HCT116 (cell line): ENCODE data around the gene NT5C2. TPM values are rescaled to one million over a fixed set of nuclear protein-coding genes. Genes with fewer than 3 reads are reported as not detected.
"Not testable (repeated sequence)": the region's sequence is repeated elsewhere in the genome, so short reads cannot be mapped to it uniquely, and the experiment has no call there.

ENCODE experiments used
- ATAC-seq: fragments of 200-7000 bp; cut with Tn5 transposase; 2 replicates; pipeline ENCODE4 v1.9.1; 2020; ENCODE audit warnings: mild to moderate bottlenecking, moderate library complexity
- BruUV-seq: library from RNA; stranded (reverse); fragments of 400-500 nt; replicated peaks from 2 replicates; lab custom pipeline; 2021; lab: Mats Ljungman, UMichigan
- CTCF ChIA-PET: fragments of 300-600 bp; sonication (Branson Sonifier 250); formaldehyde crosslinking; loops from one replicate; lab custom pipeline; 2021; ENCODE audit warnings: antibody characterized with exemption; lab: Charles Lee
- POLR2A ChIA-PET: fragments of 300-600, 350-600 bp; sonication (Branson Sonifier 250); formaldehyde crosslinking; loops from one replicate; lab custom pipeline; 2021; ENCODE audit warnings: antibody characterized with exemption; lab: Charles Lee
- RAD21 ChIA-PET, 2 experiments: fragments of 300-600 bp; sonication (Branson Sonifier 250); formaldehyde crosslinking; loops; one replicate each; lab custom pipeline; 2023; ENCODE audit warnings: low total read pairs in 2 of 2; ENCODE audit not compliant: uncharacterized antibody in 2 of 2, unreplicated experiment in 2 of 2, low non-redundant PET in 1 of 2; lab: Charles Lee
- DNase-seq: peaks from one replicate; pipeline ENCODE4 v3.0.0-alpha.2; 2010; ENCODE audit warnings: low read depth, low spot score
- H2AFZ ChIP-seq: fragments of 200-600 bp; shearing (Covaris generic), sonication (generic); 2 replicates; pipeline ENCODE4 v1.6.1; 2017; ENCODE audit warnings: low read depth, mixed run types, mixed read lengths, antibody characterized with exemption, low read length; ENCODE audit not compliant: poor library complexity, severe bottlenecking
- H3K27ac ChIP-seq: 2 replicates; pipeline ENCODE4 v1.5.1; 2012; ENCODE audit warnings: low read depth, low read length
- H3K27me3 ChIP-seq: fragments of 200-600 bp; sonication (generic); 2 replicates; pipeline ENCODE4 v1.6.1; 2016; ENCODE audit warnings: mixed run types, low read length, mixed read lengths; ENCODE audit not compliant: insufficient read depth
- H3K36me3 ChIP-seq, 2 experiments: fragments of 200-500 bp in 1 of 2; fragments of 200-600 bp in 1 of 2; sonication (Bioruptor generic) in 1 of 2; sonication (generic) in 1 of 2; 2 replicates each; pipeline versions ENCODE4 v1.5.1 to v1.6.1; 2014 to 2016; ENCODE audit warnings: low read length in 2 of 2, inconsistent platforms in 1 of 2, mixed read lengths in 1 of 2, mixed run types in 1 of 2; ENCODE audit not compliant: insufficient read depth in 2 of 2, control insufficient read depth in 1 of 2
- H3K4me1 ChIP-seq, 2 experiments: fragments of 200-600 bp in 1 of 2; sonication (generic) in 1 of 2; 2 replicates each; pipeline versions ENCODE4 v1.5.1 to v1.6.1; 2012 to 2017; ENCODE audit warnings: low read length in 2 of 2, inconsistent platforms in 1 of 2, mild to moderate bottlenecking in 1 of 2, mixed read lengths in 1 of 2, mixed run types in 1 of 2, moderate library complexity in 1 of 2; ENCODE audit not compliant: insufficient read depth in 2 of 2, control insufficient read depth in 1 of 2
- H3K4me2 ChIP-seq: fragments of 200-600 bp; sonication (generic); 2 replicates; pipeline ENCODE4 v1.6.1; 2017; ENCODE audit warnings: mixed run types, low read length, mixed read lengths
- H3K4me3 ChIP-seq, 2 experiments: fragments of 200-600 bp in 1 of 2; sonication (generic) in 1 of 2; replicated peaks in 1 of 2; 2 replicates each; pipeline ENCODE4 v1.5.1; 2011 to 2016; ENCODE audit warnings: low read length in 2 of 2, control low read depth in 1 of 2, low read depth in 1 of 2, mild to moderate bottlenecking in 1 of 2, mixed read lengths in 1 of 2, mixed run types in 1 of 2
- H3K79me2 ChIP-seq: fragments of 200-600 bp; sonication (generic); 2 replicates; pipeline ENCODE4 v1.6.1; 2017; ENCODE audit warnings: mild to moderate bottlenecking, mixed run types, low read length, moderate library complexity, mixed read lengths; ENCODE audit not compliant: insufficient read depth
- H3K9ac ChIP-seq: fragments of 200-600 bp; sonication (generic); 2 replicates; pipeline ENCODE4 v1.6.1; 2016; ENCODE audit warnings: low read length, mixed read lengths
- H3K9me2 ChIP-seq: fragments of 200-600 bp; sonication (generic), shearing (Covaris generic); 2 replicates; pipeline ENCODE4 v1.6.1; 2017; ENCODE audit warnings: mixed run types, mild to moderate bottlenecking, moderate library complexity; ENCODE audit not compliant: insufficient read depth
- H3K9me3 ChIP-seq, 2 experiments: fragments of 200-500 bp in 1 of 2; fragments of 200-600 bp in 1 of 2; sonication (Bioruptor generic) in 1 of 2; sonication (generic) in 1 of 2; 2 replicates each; pipeline ENCODE4 v1.6.1; 2014 to 2017; ENCODE audit warnings: low read length in 2 of 2, mixed read lengths in 2 of 2, inconsistent platforms in 1 of 2, low read depth in 1 of 2, mild to moderate bottlenecking in 1 of 2, mixed run types in 1 of 2, moderate library complexity in 1 of 2; ENCODE audit not compliant: control insufficient read depth in 1 of 2, insufficient read depth in 1 of 2
- H4K20me1 ChIP-seq: fragments of 200-600 bp; sonication (generic), shearing (Covaris generic); 2 replicates; pipeline ENCODE4 v1.6.1; 2017; ENCODE audit warnings: mixed run types, mild to moderate bottlenecking, moderate library complexity; ENCODE audit not compliant: insufficient read depth
- EGR1 ChIP-seq: IDR thresholded peaks from 2 replicates; pipeline ENCODE4 v1.6.1; 2012; ENCODE audit warnings: low read depth
- ELF1 ChIP-seq: IDR thresholded peaks from 2 replicates; pipeline ENCODE4 v1.6.1; 2012; ENCODE audit warnings: low read depth, borderline replicate concordance
- EZH2 ChIP-seq: fragments of 200-600 bp; sonication (generic); IDR thresholded peaks from 2 replicates; pipeline ENCODE4 v1.6.1; 2017; ENCODE audit warnings: antibody characterized with exemption, mixed run types
- POLR2A ChIP-seq: IDR thresholded peaks from 2 replicates; pipeline ENCODE4 v1.7.0; 2011; ENCODE audit warnings: borderline replicate concordance; ENCODE audit not compliant: insufficient read depth, insufficient read length; ENCODE audit errors: extremely low read depth
- POLR2AphosphoS5 ChIP-seq: IDR thresholded peaks from 2 replicates; pipeline ENCODE4 v1.6.1; 2011; ENCODE audit warnings: mild to moderate bottlenecking, low read depth, low read length, moderate library complexity
- RAD21 ChIP-seq: IDR thresholded peaks from 2 replicates; pipeline ENCODE4 v1.6.1; 2012; ENCODE audit warnings: low read depth, mild to moderate bottlenecking
- REST ChIP-seq: IDR thresholded peaks from 2 replicates; pipeline ENCODE4 v1.6.1; 2012; ENCODE audit warnings: low read depth
- SIN3A ChIP-seq: IDR thresholded peaks from 2 replicates; pipeline ENCODE4 v1.6.1; 2012; ENCODE audit warnings: low read depth
- ZFX ChIP-seq: fragments of 450-650 bp; IDR thresholded peaks from 2 replicates; pipeline ENCODE4 v1.6.1; 2017
- ZNF274 ChIP-seq: fragments of 200-500 bp; sonication (Bioruptor generic); IDR thresholded peaks from 2 replicates; pipeline ENCODE4 v1.6.1; 2014; ENCODE audit warnings: mild to moderate bottlenecking, low read depth, low read length, inconsistent platforms
- intact Hi-C: fragments of 100-400 bp; cut with micrococcal nuclease; formaldehyde crosslinking; loops from 2 replicates; pipeline ENCODE4 v1.10.0; 2022
- total RNA-seq: library from RNA; stranded (reverse); gene quantifications from one replicate; pipeline ENCODE4 v1.2.1, GENCODE V29; 2021; ENCODE audit not compliant: unreplicated experiment

The NT5C2 gene
- total RNA-seq, 1 experiment from 2014 or later: 63.0 TPM

- TF ChIP-seq ZNF274: no peak
- TF ChIP-seq SIN3A: no peak
- TF ChIP-seq ZFX: no peak
- TF ChIP-seq POLR2AphosphoS5: no peak
- TF ChIP-seq RAD21: no peak
- no peak for TF ChIP-seq REST
- no peak for TF ChIP-seq POLR2A
- no peak for TF ChIP-seq EGR1
- TF ChIP-seq ELF1: no peak
These were observed 48.0 kb downstream of the NT5C2 start (continued) for GRCh38 chr10:103145046-103145445.

- H3K36me3 ChIP-seq: no peaks in the 10 kb centered on the region
- H3K9me2 ChIP-seq: no peaks in the 10 kb centered on the region
- POLR2A ChIA-PET: no interaction called here
- no peaks in the 10 kb centered on the region for H3K9me3 ChIP-seq
- no peak overlapping the region for H3K4me2 ChIP-seq
- BruUV-seq: no TSS peak
- TF ChIP-seq EZH2: no peak
- intact Hi-C loops: no loop called here
- CTCF ChIA-PET: no interaction called here
- peaks cover 49% of the 10 kb centered on the region for H3K79me2 ChIP-seq
- no peak overlapping the region for H3K4me3 ChIP-seq
- H3K9ac ChIP-seq: no peak overlapping the region
- 0 out of 2 replicates have a peak, but pooled peaks cover 4% of the 10 kb centered on the region for H4K20me1 ChIP-seq
- H2AFZ ChIP-seq: no peak overlapping the region
- no peak for ATAC-seq
- no peak for DNase-seq
- RAD21 ChIA-PET: no interaction called here
- peaks cover 8 to 15% of the 10 kb centered on the region in 2 experiments for H3K4me1 ChIP-seq
- no peak overlapping the region for H3K27ac ChIP-seq
- H3K27me3 ChIP-seq: no peaks in the 10 kb centered on the region
These were observed 49.0 kb downstream of the NT5C2 start for GRCh38 chr10:103144041-103144440.

- peaks cover 45% of the 10 kb centered on the region for H3K79me2 ChIP-seq
- H3K9me2 ChIP-seq, H4K20me1 ChIP-seq, H3K4me3 ChIP-seq, CTCF ChIA-PET, H3K36me3 ChIP-seq, H3K27ac ChIP-seq, DNase-seq, ATAC-seq, intact Hi-C loops, POLR2A ChIA-PET, H2AFZ ChIP-seq, H3K9ac ChIP-seq, H3K4me2 ChIP-seq, BruUV-seq, H3K9me3 ChIP-seq, RAD21 ChIA-PET, H3K27me3 ChIP-seq: not testable (repeated sequence)
- peaks cover 8 to 15% of the 10 kb centered on the region in 2 experiments for H3K4me1 ChIP-seq
These were observed 49.4 kb downstream of the NT5C2 start for GRCh38 chr10:103143641-103144040.
